ENCODE measurements around the gene CNTNAP5.

DNA sequence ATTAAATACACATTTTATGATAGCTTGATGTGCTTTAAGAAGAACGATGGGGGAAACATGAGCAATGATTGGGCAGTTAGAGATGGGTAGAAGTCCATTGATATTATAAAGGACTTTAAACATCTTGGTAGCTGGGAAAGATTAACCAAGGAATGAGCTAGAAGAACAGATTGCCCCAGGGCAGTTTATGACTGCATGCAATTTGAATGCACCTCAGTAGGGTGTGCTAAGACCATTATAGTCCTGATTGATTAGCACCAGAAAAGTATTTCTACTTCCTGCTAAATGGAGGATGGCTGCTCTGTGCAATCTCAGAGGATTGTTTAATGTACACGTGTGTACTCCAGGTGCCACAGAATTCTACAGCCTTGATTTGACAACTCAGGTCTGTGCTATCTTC is 641.9 kb downstream of the CNTNAP5 start:
- TF ChIP-seq CTCF (IDR thresholded peaks at IDR 0.05 in 2 of 3, conservative IDR thresholded peaks at IDR 0.05 in 1 of 3; ENCODE audit: insufficient read depth in 2 of 3, low read depth in 1 of 3, low read length in 3 of 3): no peak
- TF ChIP-seq RAD21 (CRISPR knock-in tag; conservative IDR thresholded peaks at IDR 0.05 in 1 of 2, IDR thresholded peaks at IDR 0.05 in 1 of 2): no peak
- TF ChIP-seq POLR2A (conservative IDR thresholded peaks at IDR 0.05): no peak
- TF ChIP-seq ATF3 (IDR thresholded peaks at IDR 0.05): no peak
- TF ChIP-seq ATF3 (CRISPR knock-in tag; conservative IDR thresholded peaks at IDR 0.05): no peak

Data from K562 (cell line).